OCI-LY3 (cell line): ENCODE results near the gene RNF38.

ENCODE experiments used
- H2AFZ ChIP-seq: fragments of 200-600, 300-600 bp; shearing (Covaris generic); 2 replicates; pipeline ENCODE4 v1.6.0; 2014; ENCODE audit warnings: antibody characterized with exemption, low read depth, low read length
- H3K27ac ChIP-seq: fragments of 200-600, 300-600 bp; sonication (generic); 2 replicates; pipeline ENCODE4 v1.5.1; 2014; ENCODE audit warnings: mild to moderate bottlenecking, low read length, moderate library complexity, mixed read lengths
- H3K27me3 ChIP-seq: fragments of 200-600, 300-600 bp; sonication (generic); 2 replicates; pipeline ENCODE4 v1.6.1; 2014; ENCODE audit warnings: low read depth, low read length, mixed read lengths
- H3K36me3 ChIP-seq: fragments of 200-600, 300-600 bp; sonication (generic); replicated peaks from 2 replicates; pipeline ENCODE3; 2014; ENCODE audit warnings: low read depth, low read length, mixed read lengths
- H3K4me1 ChIP-seq: fragments of 300-600, 200-600 bp; sonication (generic); 2 replicates; pipeline ENCODE4 v1.6.1; 2014; ENCODE audit warnings: low read length, mixed read lengths
- H3K4me2 ChIP-seq: fragments of 200-600, 300-600 bp; sonication (generic); 2 replicates; pipeline ENCODE4 v1.6.1; 2014; ENCODE audit warnings: low read length, mixed read lengths
- H3K4me3 ChIP-seq: fragments of 300-600, 200-600 bp; sonication (generic); 2 replicates; pipeline ENCODE4 v1.5.1; 2014; ENCODE audit warnings: antibody characterized with exemption, mild to moderate bottlenecking, low read length, moderate library complexity
- H3K79me2 ChIP-seq: fragments of 300-600, 200-600 bp; shearing (Covaris generic); 2 replicates; pipeline ENCODE4 v1.6.1; 2014; ENCODE audit warnings: mild to moderate bottlenecking, low read length, mixed read lengths
- H3K9ac ChIP-seq: fragments of 300-600, 200-600 bp; shearing (Covaris generic); 2 replicates; pipeline ENCODE4 v1.6.0; 2014; ENCODE audit warnings: mild to moderate bottlenecking, low read length, moderate library complexity
- H3K9me3 ChIP-seq: fragments of 200-600, 300-600 bp; shearing (Covaris generic); 2 replicates; pipeline ENCODE4 v1.6.1; 2014; ENCODE audit warnings: low read length, mixed read lengths; ENCODE audit not compliant: insufficient read depth
- H4K20me1 ChIP-seq: fragments of 200-600, 300-600 bp; sonication (generic); 2 replicates; pipeline ENCODE4 v1.6.1; 2016; ENCODE audit warnings: low read length, mixed read lengths; ENCODE audit not compliant: insufficient read depth
- CTCF ChIP-seq: fragments of 200-600, 300-600 bp; sonication (generic); IDR thresholded peaks from 2 replicates; pipeline ENCODE4 v1.5.1; 2014; ENCODE audit warnings: antibody characterized with exemption, low read length, low read depth
- EZH2phosphoT487 ChIP-seq: fragments of 200-600 bp; shearing (Covaris generic); IDR thresholded peaks from 2 replicates; pipeline ENCODE4 v1.6.1; 2018; ENCODE audit warnings: antibody characterized with exemption, mixed run types, low read depth

The RNF38 gene

GRCh38 chr9:36438536-36439236 is 38.6 kb upstream of the RNF38 start:
- Histone ChIP-seq H3K27ac (no peak overlapping the region), H3K79me2 (peaks cover 34% of the 10 kb centered on the region), H3K4me2 (no peak overlapping the region), H3K9me3 (no peaks in the 10 kb centered on the region), H3K4me1 (no peaks in the 10 kb centered on the region), H3K27me3 (no peaks in the 10 kb centered on the region), H3K4me3 (no peak overlapping the region), H3K36me3 (no peaks in the 10 kb centered on the region), H2AFZ (no peak overlapping the region), H4K20me1 (peaks cover 36% of the 10 kb centered on the region), H3K9ac (no peak overlapping the region)
- TF ChIP-seq CTCF (no peak), EZH2phosphoT487 (no peak)

DNA sequence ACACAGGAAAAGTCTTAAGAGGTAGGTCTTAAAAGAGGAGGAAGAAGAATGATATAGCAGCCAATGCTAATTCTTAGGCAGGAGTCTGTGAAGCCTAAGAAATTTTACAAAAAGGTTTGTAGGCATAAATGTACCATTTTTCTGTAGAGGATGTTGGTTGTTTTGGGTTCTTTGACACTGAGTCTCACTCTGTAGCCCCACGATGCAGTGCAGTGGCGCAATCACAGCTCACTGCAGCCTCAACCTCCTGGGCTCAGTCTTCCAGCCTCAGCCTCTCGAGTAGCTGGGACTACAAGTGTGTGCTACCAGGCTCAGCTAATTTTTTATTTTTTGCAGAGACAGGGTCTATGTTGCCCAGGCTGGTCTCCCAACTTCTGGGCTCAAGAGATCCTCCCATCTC is 37.7 kb upstream of the RNF38 start:
- H3K9me3 ChIP-seq: no peaks in the 10 kb centered on the region
- no peak overlapping the region for H2AFZ ChIP-seq
- no peak overlapping the region for H3K4me3 ChIP-seq
- H3K27me3 ChIP-seq: no peaks in the 10 kb centered on the region
- no peak overlapping the region for H3K27ac ChIP-seq
- no peak overlapping the region for H3K4me2 ChIP-seq
- no peaks in the 10 kb centered on the region for H3K4me1 ChIP-seq
- H4K20me1 ChIP-seq: peaks cover 29% of the 10 kb centered on the region
- no peak overlapping the region for H3K9ac ChIP-seq
- H3K79me2 ChIP-seq: peaks cover 27% of the 10 kb centered on the region
- no peaks in the 10 kb centered on the region for H3K36me3 ChIP-seq
- TF ChIP-seq CTCF: no peak
- no peak for TF ChIP-seq EZH2phosphoT487

- Histone ChIP-seq H2AFZ (no peak overlapping the region), H3K4me1 (no peaks in the 10 kb centered on the region), H3K79me2 (peaks cover 29% of the 10 kb centered on the region), H3K4me3 (no peak overlapping the region), H3K27me3 (no peaks in the 10 kb centered on the region), H3K9me3 (no peaks in the 10 kb centered on the region), H3K4me2 (no peak overlapping the region), H3K36me3 (no peaks in the 10 kb centered on the region), H4K20me1 (peaks cover 27% of the 10 kb centered on the region), H3K9ac (no peak overlapping the region), H3K27ac (no peak overlapping the region)
- TF ChIP-seq EZH2phosphoT487: no peak
- TF ChIP-seq CTCF: no peak
Measured at GRCh38 chr9:36436909-36437308, 36.8 kb upstream of the RNF38 start.

- Histone ChIP-seq H3K27ac (no peak overlapping the region), H3K36me3 (no peaks in the 10 kb centered on the region), H3K4me1 (no peaks in the 10 kb centered on the region), H3K4me3 (no peak overlapping the region), H3K9ac (no peak overlapping the region), H4K20me1 (peaks cover 23% of the 10 kb centered on the region), H3K4me2 (no peak overlapping the region), H3K79me2 (peaks cover 12% of the 10 kb centered on the region), H3K27me3 (no peaks in the 10 kb centered on the region), H3K9me3 (no peaks in the 10 kb centered on the region), H2AFZ (no peak overlapping the region)
- no peak for TF ChIP-seq EZH2phosphoT487
- TF ChIP-seq CTCF: no peak
Measured at GRCh38 chr9:36433386-36433785, 33.3 kb upstream of the RNF38 start.
